GM13977 (cell line): ENCODE results near the gene CDIPT.

Experiments
- DNase-seq: peaks from one replicate; pipeline ENCODE4 v3.0.0; 2012; ENCODE audit warnings: low spot score
- CTCF ChIP-seq: IDR thresholded peaks from 2 replicates; pipeline ENCODE4 v1.5.1; 2012; ENCODE audit warnings: mild to moderate bottlenecking, control low read depth; ENCODE audit not compliant: insufficient read depth; ENCODE audit errors: extremely low read depth, missing control alignments
- in situ Hi-C: fragments of 300-500 bp; cut with MboI; formaldehyde crosslinking; loops from one replicate; pipeline ENCODE4 v1.12.0; 2022; ENCODE audit warnings: low sequenced_read_pairs, low pct_unique_long_range_greater_than_20kb, mixed read lengths, inconsistent platforms; ENCODE audit not compliant: unreplicated experiment

Gene CDIPT

GRCh38 chr16:29820730-29821642 lies 42.0 kb downstream of the CDIPT start:
- in situ Hi-C loops, result no loop called here
- DNase-seq, result peak; percentile 69
- no peak for TF ChIP-seq CTCF

- peak; percentile 66 for DNase-seq
- no peak for TF ChIP-seq CTCF
- in situ Hi-C loops, result no loop called here
Observed at GRCh38 chr16:29820271-29820701, 42.7 kb downstream of the CDIPT start, which contains the start of gene MVP. TSS of gene MVP (plus strand) at chr16:29820462. CDS start at chr16:29830550, 10,088 bp downstream.

- in situ Hi-C loops, result no loop called here
- TF ChIP-seq CTCF, result no peak
- no peak for DNase-seq
Observed at GRCh38 chr16:29819506-29819905, 43.5 kb downstream of the CDIPT start.

GRCh38 chr16:29818082-29818481 lies 44.9 kb downstream of the CDIPT start:
- DNase-seq, result no peak
- in situ Hi-C loops, result no loop called here
- no peak for TF ChIP-seq CTCF

- in situ Hi-C loops, result no loop called here
- TF ChIP-seq CTCF, result no peak
- DNase-seq, result no peak
Observed at GRCh38 chr16:29816694-29817441, 46.2 kb downstream of the CDIPT start.

- DNase-seq, result peak; percentile 96
- TF ChIP-seq CTCF, result peak; percentile 95
- in situ Hi-C loops, result no loop called here
Observed at GRCh38 chr16:29815793-29816693, 47.0 kb downstream of the CDIPT start, which contains the start of gene PAGR1. TSS of gene PAGR1 (plus strand) at chr16:29816152. CDS start at chr16:29816526, 374 bp downstream.
